K562 (cell line): ENCODE data around the gene GGA3.

Experiments used
- ADNP ChIP-seq: fragments of 200-800 bp; sonication (Bioruptor generic); IDR thresholded peaks from 2 replicates; pipeline ENCODE4 v1.6.1; 2016; ENCODE audit warnings: missing genetic modification characterization, missing compliant biosample characterization
- CHD2 ChIP-seq: IDR thresholded peaks from 2 replicates; pipeline ENCODE4 v1.6.1; 2011; ENCODE audit warnings: low read depth, low read length
- NFE2L1 ChIP-seq: fragments of 450-650 bp; IDR thresholded peaks from 2 replicates; pipeline ENCODE4 v1.6.1; 2016; ENCODE audit warnings: missing genetic modification characterization, low read depth, mild to moderate bottlenecking, missing compliant biosample characterization, moderate library complexity, borderline replicate concordance
- NR2C2 ChIP-seq, 2 experiments: fragments of 200-800 bp in 1 of 2; sonication (Bioruptor generic) in 1 of 2; sonication (generic) in 1 of 2; formaldehyde crosslinking in 1 of 2; IDR thresholded peaks; 2 replicates each; pipeline versions ENCODE4 v1.6.1 to v1.8.0; 2016 to 2022; ENCODE audit warnings: mild to moderate bottlenecking in 1 of 2, missing compliant biosample characterization in 1 of 2, missing genetic modification characterization in 1 of 2, missing genetic modification reagents in 1 of 2
- REST ChIP-seq, 2 experiments: fragments of 450-650 bp; formaldehyde crosslinking in 1 of 2; IDR thresholded peaks; 2 replicates each; pipeline versions ENCODE4 v1.4.0 to v1.6.1; 2014 to 2020; ENCODE audit warnings: mild to moderate bottlenecking in 2 of 2, borderline replicate concordance in 1 of 2, low read depth in 1 of 2
- SMARCA5 ChIP-seq: fragments of 450-650 bp; IDR thresholded peaks from 2 replicates; pipeline ENCODE4 v1.6.1; 2016
- U2AF1 ChIP-seq: fragments of 200-400 bp; formaldehyde crosslinking; optimal IDR thresholded peaks from 2 replicates; pipeline ENCODE3; 2017; ENCODE audit warnings: mild to moderate bottlenecking, low read depth, low read length, moderate library complexity

GRCh38 chr17:75249564-75249963, 11.8 kb downstream of the GGA3 start:
- no peak for TF ChIP-seq REST (IDR thresholded peaks at IDR 0.05; ENCODE audit: borderline replicate concordance)
- TF ChIP-seq REST (CRISPR knock-in tag; IDR thresholded peaks at IDR 0.05; ENCODE audit: low read depth) = no peak
- no peak for TF ChIP-seq NFE2L1 (tag)
- TF ChIP-seq CHD2 = no peak
- TF ChIP-seq NR2C2 (CRISPR knock-in tag; IDR thresholded peaks at IDR 0.05) = no peak
- no peak for TF ChIP-seq NR2C2 (tag; IDR thresholded peaks at IDR 0.05)
- no peak for TF ChIP-seq SMARCA5
- TF ChIP-seq U2AF1 = no peak
- no peak for TF ChIP-seq ADNP
